H1 (cell line): ENCODE data around the gene KCNQ1. TPM values are rescaled to one million over a fixed set of nuclear protein-coding genes. Genes with fewer than 3 reads are reported as not detected.

ENCODE experiments used
- CBX5 ChIP-seq: fragments of 300-800, 300-1000 bp; sonication (generic); IDR thresholded peaks from 2 replicates; pipeline ENCODE4 v1.7.1; 2016; ENCODE audit warnings: antibody characterized with exemption, low read length, low read depth
- TBP ChIP-seq: IDR thresholded peaks from 2 replicates; pipeline ENCODE4 v1.6.1; 2011; ENCODE audit warnings: low read depth, low read length, improper control_type of control experiment
- polyA plus RNA-seq, 7 experiments: library from polyadenylated mRNA; depleted of rRNA in 3 of 7; stranded (reverse) in 5 of 7; unstranded in 2 of 7; fragments of >200 nt in 5 of 7; fragments of 200-250 nt in 2 of 7; gene quantifications; 1 replicate in 5 of 7; 2 replicates in 1 of 7; 4 replicates in 1 of 7; pipeline versions ENCODE4 v1.2.1 to v1.2.3, GENCODE V29; 2011 to 2013; ENCODE audit warnings: missing spikeins in 2 of 7, mixed read lengths in 2 of 7
- total RNA-seq: library from RNA; stranded (reverse); fragmentation: NEBNext Ultra II Directional; extraction: Animal tissue kit (Norgen Biotek cat#: 25700); gene quantifications from 2 replicates; pipeline ENCODE4 v1.2.1, GENCODE V29; 2021
- TF ChIP-seq, protein P1 (sequence below): fragments of 300-600 bp; sonication (generic); IDR thresholded peaks from 2 replicates; pipeline ENCODE4 v1.7.1; 2012; ENCODE audit warnings: low read length, moderate library complexity, mild to moderate bottlenecking, inconsistent platforms; ENCODE audit not compliant: insufficient replicate concordance

Gene KCNQ1
- total and polyA plus RNA-seq, 2 of the 8 experiments (the other 6 are each of a cell fraction or from before 2014, with no cell fraction given), result 1.9 to 2.0 TPM

DNA sequence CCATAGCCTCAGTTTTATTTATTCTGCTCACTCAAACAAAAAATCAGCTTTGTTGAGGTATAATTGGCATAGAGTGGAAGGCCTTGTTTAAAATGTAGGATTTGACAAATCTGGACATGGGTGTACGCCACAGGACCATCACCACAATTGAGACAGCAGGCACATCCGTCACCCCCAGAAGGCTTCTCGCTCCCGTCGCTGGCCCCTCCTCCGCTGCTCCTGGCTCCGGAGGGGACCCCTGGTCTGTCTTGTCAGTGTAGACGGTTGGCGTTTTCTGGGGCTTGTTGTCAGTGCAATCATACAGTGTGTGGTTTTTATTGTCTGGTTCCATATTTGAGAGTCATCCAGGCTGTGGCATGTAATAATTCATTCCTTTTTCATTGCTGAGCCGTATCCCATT is 97.6 kb downstream of the KCNQ1 start (continued):
- TF ChIP-seq, protein P1, sequence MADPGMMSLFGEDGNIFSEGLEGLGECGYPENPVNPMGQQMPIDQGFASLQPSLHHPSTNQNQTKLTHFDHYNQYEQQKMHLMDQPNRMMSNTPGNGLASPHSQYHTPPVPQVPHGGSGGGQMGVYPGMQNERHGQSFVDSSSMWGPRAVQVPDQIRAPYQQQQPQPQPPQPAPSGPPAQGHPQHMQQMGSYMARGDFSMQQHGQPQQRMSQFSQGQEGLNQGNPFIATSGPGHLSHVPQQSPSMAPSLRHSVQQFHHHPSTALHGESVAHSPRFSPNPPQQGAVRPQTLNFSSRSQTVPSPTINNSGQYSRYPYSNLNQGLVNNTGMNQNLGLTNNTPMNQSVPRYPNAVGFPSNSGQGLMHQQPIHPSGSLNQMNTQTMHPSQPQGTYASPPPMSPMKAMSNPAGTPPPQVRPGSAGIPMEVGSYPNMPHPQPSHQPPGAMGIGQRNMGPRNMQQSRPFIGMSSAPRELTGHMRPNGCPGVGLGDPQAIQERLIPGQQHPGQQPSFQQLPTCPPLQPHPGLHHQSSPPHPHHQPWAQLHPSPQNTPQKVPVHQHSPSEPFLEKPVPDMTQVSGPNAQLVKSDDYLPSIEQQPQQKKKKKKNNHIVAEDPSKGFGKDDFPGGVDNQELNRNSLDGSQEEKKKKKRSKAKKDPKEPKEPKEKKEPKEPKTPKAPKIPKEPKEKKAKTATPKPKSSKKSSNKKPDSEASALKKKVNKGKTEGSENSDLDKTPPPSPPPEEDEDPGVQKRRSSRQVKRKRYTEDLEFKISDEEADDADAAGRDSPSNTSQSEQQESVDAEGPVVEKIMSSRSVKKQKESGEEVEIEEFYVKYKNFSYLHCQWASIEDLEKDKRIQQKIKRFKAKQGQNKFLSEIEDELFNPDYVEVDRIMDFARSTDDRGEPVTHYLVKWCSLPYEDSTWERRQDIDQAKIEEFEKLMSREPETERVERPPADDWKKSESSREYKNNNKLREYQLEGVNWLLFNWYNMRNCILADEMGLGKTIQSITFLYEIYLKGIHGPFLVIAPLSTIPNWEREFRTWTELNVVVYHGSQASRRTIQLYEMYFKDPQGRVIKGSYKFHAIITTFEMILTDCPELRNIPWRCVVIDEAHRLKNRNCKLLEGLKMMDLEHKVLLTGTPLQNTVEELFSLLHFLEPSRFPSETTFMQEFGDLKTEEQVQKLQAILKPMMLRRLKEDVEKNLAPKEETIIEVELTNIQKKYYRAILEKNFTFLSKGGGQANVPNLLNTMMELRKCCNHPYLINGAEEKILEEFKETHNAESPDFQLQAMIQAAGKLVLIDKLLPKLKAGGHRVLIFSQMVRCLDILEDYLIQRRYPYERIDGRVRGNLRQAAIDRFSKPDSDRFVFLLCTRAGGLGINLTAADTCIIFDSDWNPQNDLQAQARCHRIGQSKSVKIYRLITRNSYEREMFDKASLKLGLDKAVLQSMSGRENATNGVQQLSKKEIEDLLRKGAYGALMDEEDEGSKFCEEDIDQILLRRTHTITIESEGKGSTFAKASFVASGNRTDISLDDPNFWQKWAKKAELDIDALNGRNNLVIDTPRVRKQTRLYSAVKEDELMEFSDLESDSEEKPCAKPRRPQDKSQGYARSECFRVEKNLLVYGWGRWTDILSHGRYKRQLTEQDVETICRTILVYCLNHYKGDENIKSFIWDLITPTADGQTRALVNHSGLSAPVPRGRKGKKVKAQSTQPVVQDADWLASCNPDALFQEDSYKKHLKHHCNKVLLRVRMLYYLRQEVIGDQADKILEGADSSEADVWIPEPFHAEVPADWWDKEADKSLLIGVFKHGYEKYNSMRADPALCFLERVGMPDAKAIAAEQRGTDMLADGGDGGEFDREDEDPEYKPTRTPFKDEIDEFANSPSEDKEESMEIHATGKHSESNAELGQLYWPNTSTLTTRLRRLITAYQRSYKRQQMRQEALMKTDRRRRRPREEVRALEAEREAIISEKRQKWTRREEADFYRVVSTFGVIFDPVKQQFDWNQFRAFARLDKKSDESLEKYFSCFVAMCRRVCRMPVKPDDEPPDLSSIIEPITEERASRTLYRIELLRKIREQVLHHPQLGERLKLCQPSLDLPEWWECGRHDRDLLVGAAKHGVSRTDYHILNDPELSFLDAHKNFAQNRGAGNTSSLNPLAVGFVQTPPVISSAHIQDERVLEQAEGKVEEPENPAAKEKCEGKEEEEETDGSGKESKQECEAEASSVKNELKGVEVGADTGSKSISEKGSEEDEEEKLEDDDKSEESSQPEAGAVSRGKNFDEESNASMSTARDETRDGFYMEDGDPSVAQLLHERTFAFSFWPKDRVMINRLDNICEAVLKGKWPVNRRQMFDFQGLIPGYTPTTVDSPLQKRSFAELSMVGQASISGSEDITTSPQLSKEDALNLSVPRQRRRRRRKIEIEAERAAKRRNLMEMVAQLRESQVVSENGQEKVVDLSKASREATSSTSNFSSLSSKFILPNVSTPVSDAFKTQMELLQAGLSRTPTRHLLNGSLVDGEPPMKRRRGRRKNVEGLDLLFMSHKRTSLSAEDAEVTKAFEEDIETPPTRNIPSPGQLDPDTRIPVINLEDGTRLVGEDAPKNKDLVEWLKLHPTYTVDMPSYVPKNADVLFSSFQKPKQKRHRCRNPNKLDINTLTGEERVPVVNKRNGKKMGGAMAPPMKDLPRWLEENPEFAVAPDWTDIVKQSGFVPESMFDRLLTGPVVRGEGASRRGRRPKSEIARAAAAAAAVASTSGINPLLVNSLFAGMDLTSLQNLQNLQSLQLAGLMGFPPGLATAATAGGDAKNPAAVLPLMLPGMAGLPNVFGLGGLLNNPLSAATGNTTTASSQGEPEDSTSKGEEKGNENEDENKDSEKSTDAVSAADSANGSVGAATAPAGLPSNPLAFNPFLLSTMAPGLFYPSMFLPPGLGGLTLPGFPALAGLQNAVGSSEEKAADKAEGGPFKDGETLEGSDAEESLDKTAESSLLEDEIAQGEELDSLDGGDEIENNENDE, result no peak
- TF ChIP-seq TBP (no peak), CBX5 (no peak)
- TF ChIP-seq, all 59 proteins: peak for 0
